Measurements from ENCODE around the gene PDE6G. TPM values are rescaled to one million over a fixed set of nuclear protein-coding genes. Genes with fewer than 3 reads are reported as not detected.

Gene PDE6G
- total and polyA plus RNA-seq, 4 donors, result 0.25 to 1.9 (median 1.3) TPM

DNA sequence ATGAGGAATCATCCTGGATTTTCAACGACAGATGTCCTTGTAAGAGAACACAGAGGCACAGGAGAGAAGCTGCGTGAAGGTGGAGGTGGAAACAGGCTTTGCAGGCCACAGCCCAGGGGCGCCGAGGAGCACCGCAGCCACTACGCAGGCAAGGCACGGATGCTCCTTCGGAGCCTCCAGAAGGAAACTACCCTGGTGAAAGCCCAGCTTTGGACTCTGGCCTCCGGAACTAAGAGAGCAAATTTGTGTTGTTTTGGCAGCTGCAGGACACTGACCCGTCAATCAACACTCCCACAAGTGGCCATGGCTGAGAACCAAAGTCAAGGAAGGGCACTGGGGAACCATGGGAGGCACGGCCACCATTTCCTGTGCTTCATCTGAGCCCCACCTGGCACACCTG is 23.8 kb upstream of the PDE6G start:
- H3K27ac ChIP-seq (ENCODE audit: low read depth in 1 of 2, low read length in 2 of 2), result peak overlapping the region; percentile 32 to 54

GRCh38 chr17:81676906-81677305 is 20.6 kb upstream of the PDE6G start:
- Histone ChIP-seq H3K4me1 (ENCODE audit: control insufficient read depth in 4 of 4, insufficient read depth in 4 of 4, low read length in 3 of 4) (peaks cover 6 to 28% (median 18%) of the 10 kb centered on the region in 4 donors), H3K36me3 (ENCODE audit: control insufficient read depth in 4 of 4, insufficient read depth in 3 of 4, low read depth in 1 of 4, low read length in 3 of 4) (peaks cover 7 to 24% (median 12%) of the 10 kb centered on the region in 4 donors), H3K4me3 (ENCODE audit: low read depth in 1 of 3, low read length in 3 of 3) (no peak overlapping the region), H3K9ac (ENCODE audit: low read depth in 1 of 2, low read length in 2 of 2) (no peak overlapping the region), H3K27me3 (ENCODE audit: control insufficient read depth in 4 of 4, insufficient read depth in 4 of 4, low read length in 3 of 4) (no peaks in the 10 kb centered on the region), H3K9me3 (ENCODE audit: control insufficient read depth in 4 of 4, low read length in 3 of 4) (no peaks in the 10 kb centered on the region), H3K27ac (ENCODE audit: low read depth in 1 of 2, low read length in 2 of 2) (no peak overlapping the region)
- WGBS, result 82% methylated on average over 17 of the region's 17 CpGs
- no peak for DNase-seq (ENCODE audit: low spot score)
- TF ChIP-seq HNF4G (IDR thresholded peaks at IDR 0.05), result no peak
- TF ChIP-seq REST (IDR thresholded peaks at IDR 0.05), result no peak
- TF ChIP-seq, protein P1, sequence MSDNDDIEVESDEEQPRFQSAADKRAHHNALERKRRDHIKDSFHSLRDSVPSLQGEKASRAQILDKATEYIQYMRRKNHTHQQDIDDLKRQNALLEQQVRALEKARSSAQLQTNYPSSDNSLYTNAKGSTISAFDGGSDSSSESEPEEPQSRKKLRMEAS (IDR thresholded peaks at IDR 0.05), result no peak
- TF ChIP-seq NR2F2 (IDR thresholded peaks at IDR 0.05), result no peak
- no peak for TF ChIP-seq SP1 (IDR thresholded peaks at IDR 0.05)
- no peak for TF ChIP-seq ATF3 (IDR thresholded peaks at IDR 0.05)
- no peak for TF ChIP-seq FOXA2 (IDR thresholded peaks at IDR 0.05)
- TF ChIP-seq HNF4A (conservative IDR thresholded peaks at IDR 0.05), result no peak
- no peak for TF ChIP-seq RXRA (IDR thresholded peaks at IDR 0.05)
- TF ChIP-seq GABPA (IDR thresholded peaks at IDR 0.05 in 1 of 2, conservative IDR thresholded peaks at IDR 0.05 in 1 of 2), result no peak
- no peak for TF ChIP-seq YY1 (IDR thresholded peaks at IDR 0.05)
- TF ChIP-seq FOXA1 (IDR thresholded peaks at IDR 0.05), result no peak
- no peak for TF ChIP-seq RAD21 (IDR thresholded peaks at IDR 0.05)

More for the DNA sequence above, 23.8 kb upstream of the PDE6G start:
- Histone ChIP-seq H3K9ac (ENCODE audit: low read depth in 1 of 2, low read length in 2 of 2) (no peak overlapping the region), H3K27me3 (ENCODE audit: control insufficient read depth in 4 of 4, insufficient read depth in 4 of 4, low read length in 3 of 4) (no peaks in the 10 kb centered on the region), H3K4me3 (ENCODE audit: low read depth in 1 of 3, low read length in 3 of 3) (no peak overlapping the region), H3K4me1 (ENCODE audit: control insufficient read depth in 4 of 4, insufficient read depth in 4 of 4, low read length in 3 of 4) (peaks cover 13 to 50% (median 37%) of the 10 kb centered on the region in 4 donors), H3K36me3 (ENCODE audit: control insufficient read depth in 4 of 4, insufficient read depth in 3 of 4, low read depth in 1 of 4, low read length in 3 of 4) (no peaks in the 10 kb centered on the region), H3K9me3 (ENCODE audit: control insufficient read depth in 4 of 4, low read length in 3 of 4) (no peaks in the 10 kb centered on the region)
- DNase-seq (ENCODE audit: low spot score), result no peak
- WGBS, result 42% methylated on average over 11 of the region's 11 CpGs
- TF ChIP-seq HNF4G (IDR thresholded peaks at IDR 0.05) (peak; percentile 69), RXRA (IDR thresholded peaks at IDR 0.05) (peak; percentile 50 to 59), EGR1 (IDR thresholded peaks at IDR 0.05; ENCODE audit: low read depth in 2 of 2) (no peak), YY1 (IDR thresholded peaks at IDR 0.05) (no peak), CTCF (IDR thresholded peaks at IDR 0.05; ENCODE audit: low read depth, low read length, missing input control) (no peak), SP1 (IDR thresholded peaks at IDR 0.05) (peak; percentile 72), HNF4A (conservative IDR thresholded peaks at IDR 0.05) (peak; percentile 86 to 90), NR2F2 (IDR thresholded peaks at IDR 0.05) (no peak), REST (IDR thresholded peaks at IDR 0.05) (no peak), GABPA (IDR thresholded peaks at IDR 0.05 in 1 of 2, conservative IDR thresholded peaks at IDR 0.05 in 1 of 2) (peak in 1 of 2 donors; percentile 69)
